Measurements from ENCODE around the gene KRCC1.

The KRCC1 gene

GRCh38 chr2:88055371-88056128 is at the start of gene KRCC1:
Gene KRCC1 (minus strand): TSS chr2:88055783. CDS start chr2:88028563, 27,220 bp downstream.
- peak; percentile 87 for DNase-seq

- DNase-seq: no peak
These were observed 44.9 kb upstream of the KRCC1 start for GRCh38 chr2:88100489-88100858.

GRCh38 chr2:88099798-88100488 is 44.4 kb upstream of the KRCC1 start:
- DNase-seq: no peak

- DNase-seq: no peak
These were observed 42.9 kb upstream of the KRCC1 start for GRCh38 chr2:88098558-88098900.

GRCh38 chr2:88097891-88098557 is 42.4 kb upstream of the KRCC1 start:
- no peak for DNase-seq

- DNase-seq: no peak
These were observed 41.6 kb upstream of the KRCC1 start for GRCh38 chr2:88097192-88097591.

GRCh38 chr2:88096708-88097107 is 41.1 kb upstream of the KRCC1 start:
- no peak for DNase-seq

GRCh38 chr2:88095022-88095421 is 39.4 kb upstream of the KRCC1 start:
- no peak for DNase-seq

GRCh38 chr2:88092773-88093172 is 37.2 kb upstream of the KRCC1 start:
- no peak for DNase-seq

GRCh38 chr2:88091943-88092342 is 36.4 kb upstream of the KRCC1 start:
- DNase-seq: no peak

- DNase-seq: no peak
These were observed 35.1 kb upstream of the KRCC1 start for GRCh38 chr2:88090446-88091283.

- DNase-seq: no peak
These were observed 33.4 kb upstream of the KRCC1 start for GRCh38 chr2:88088999-88089398.

- DNase-seq: no peak
These were observed 32.2 kb upstream of the KRCC1 start for GRCh38 chr2:88087763-88088162.

- DNase-seq: no peak
These were observed 31.5 kb upstream of the KRCC1 start for GRCh38 chr2:88087073-88087472.

- DNase-seq: no peak
These were observed 30.8 kb upstream of the KRCC1 start for GRCh38 chr2:88086401-88086800.

- no peak for DNase-seq
These were observed 30.0 kb upstream of the KRCC1 start for GRCh38 chr2:88085602-88086001.

GRCh38 chr2:88085099-88085498 is 29.5 kb upstream of the KRCC1 start:
- DNase-seq: no peak

- DNase-seq: no peak
These were observed 27.2 kb upstream of the KRCC1 start for GRCh38 chr2:88082781-88083180.

- no peak for DNase-seq
These were observed 26.5 kb upstream of the KRCC1 start for GRCh38 chr2:88081924-88082608.

GRCh38 chr2:88080545-88080944 is 25.0 kb upstream of the KRCC1 start:
- no peak for DNase-seq

GRCh38 chr2:88078643-88079172 is 23.1 kb upstream of the KRCC1 start:
- no peak for DNase-seq

- DNase-seq: peak; percentile 14
These were observed 21.5 kb upstream of the KRCC1 start for GRCh38 chr2:88077080-88077479.
